Neuron (in vitro differentiated cells): ENCODE measurements around the gene LCN2.
"Not testable (repeated sequence)": the region's sequence is repeated elsewhere in the genome, so short reads cannot be mapped to it uniquely, and the experiment has no call there.

Source experiments
- H2AFZ ChIP-seq: one replicate; pipeline ENCODE4 v1.6.1; 2013; ENCODE audit warnings: low read depth, mild to moderate bottlenecking, inconsistent platforms, low read length, moderate library complexity
- H3K27me3 ChIP-seq: one replicate; pipeline ENCODE4 v1.6.1; 2013; ENCODE audit warnings: low read length; ENCODE audit not compliant: insufficient read depth
- H3K36me3 ChIP-seq: one replicate; pipeline ENCODE4 v1.6.1; 2013; ENCODE audit warnings: low read length; ENCODE audit not compliant: insufficient read depth
- H3K4me1 ChIP-seq: one replicate; pipeline ENCODE4 v1.6.1; 2013; ENCODE audit warnings: low read length; ENCODE audit not compliant: insufficient read depth
- H3K4me3 ChIP-seq: 2 replicates; pipeline ENCODE4 v1.5.1; 2013; ENCODE audit warnings: mild to moderate bottlenecking, low read length, moderate library complexity
- H3K9me3 ChIP-seq: one replicate; pipeline ENCODE4 v1.6.1; 2013; ENCODE audit warnings: low read length

The LCN2 gene

GRCh38 chr9:128127990-128128835, 21.0 kb upstream of the LCN2 start:
- Histone ChIP-seq H3K4me1 (peaks cover 22% of the 10 kb centered on the region), H3K27me3 (no peaks in the 10 kb centered on the region), H3K9me3 (no peaks in the 10 kb centered on the region), H3K4me3 (peak overlapping the region; percentile 95), H3K36me3 (peaks cover 8% of the 10 kb centered on the region), H2AFZ (peak overlapping the region; percentile 99)

- no peaks in the 10 kb centered on the region for H3K27me3 ChIP-seq
- no peaks in the 10 kb centered on the region for H3K9me3 ChIP-seq
- H3K4me1 ChIP-seq = peaks cover 22% of the 10 kb centered on the region
- H2AFZ ChIP-seq = peak overlapping the region; percentile 99
- peaks cover 8% of the 10 kb centered on the region for H3K36me3 ChIP-seq
- H3K4me3 ChIP-seq = peak overlapping the region; percentile 95
Measured at GRCh38 chr9:128128836-128129590, 20.2 kb upstream of the LCN2 start.

GRCh38 chr9:128129976-128130590, 19.2 kb upstream of the LCN2 start:
- not testable (repeated sequence) for H3K27me3 ChIP-seq, H3K9me3 ChIP-seq, H3K4me3 ChIP-seq, H2AFZ ChIP-seq, H3K36me3 ChIP-seq
- H3K4me1 ChIP-seq = peaks cover 22% of the 10 kb centered on the region

- peaks cover 22% of the 10 kb centered on the region for H3K4me1 ChIP-seq
- H3K4me3 ChIP-seq, H3K9me3 ChIP-seq, H2AFZ ChIP-seq, H3K27me3 ChIP-seq, H3K36me3 ChIP-seq: not testable (repeated sequence)
Measured at GRCh38 chr9:128130651-128131050, 18.6 kb upstream of the LCN2 start.

- not testable (repeated sequence) for H3K27me3 ChIP-seq, H2AFZ ChIP-seq, H3K9me3 ChIP-seq, H3K4me3 ChIP-seq, H3K36me3 ChIP-seq
- peaks cover 16% of the 10 kb centered on the region for H3K4me1 ChIP-seq
Measured at GRCh38 chr9:128131346-128131745, 17.9 kb upstream of the LCN2 start.

GRCh38 chr9:128132139-128132538, 17.1 kb upstream of the LCN2 start:
- H3K27me3 ChIP-seq, H3K4me3 ChIP-seq, H3K36me3 ChIP-seq, H3K9me3 ChIP-seq, H2AFZ ChIP-seq: not testable (repeated sequence)
- H3K4me1 ChIP-seq = peaks cover 11% of the 10 kb centered on the region

- not testable (repeated sequence) for H3K36me3 ChIP-seq, H3K9me3 ChIP-seq
Measured at GRCh38 chr9:128135561-128135960, 13.7 kb upstream of the LCN2 start.

GRCh38 chr9:128136816-128137793, 12.1 kb upstream of the LCN2 start:
- no peaks in the 10 kb centered on the region for H3K27me3 ChIP-seq
- no peak overlapping the region for H3K4me3 ChIP-seq
- H3K36me3 ChIP-seq = no peaks in the 10 kb centered on the region
- peaks cover 5% of the 10 kb centered on the region for H3K4me1 ChIP-seq
- H3K9me3 ChIP-seq = no peaks in the 10 kb centered on the region
- no peak overlapping the region for H2AFZ ChIP-seq

More at GRCh38 chr9:128135561-128135960, 13.7 kb upstream of the LCN2 start:
- not testable (repeated sequence) for H3K27me3 ChIP-seq, H3K4me3 ChIP-seq, H2AFZ ChIP-seq
- H3K4me1 ChIP-seq = peaks cover 12% of the 10 kb centered on the region

- Histone ChIP-seq H3K9me3 (no peaks in the 10 kb centered on the region), H3K4me3 (no peak overlapping the region), H3K27me3 (no peaks in the 10 kb centered on the region), H3K4me1 (peaks cover 3% of the 10 kb centered on the region), H3K36me3 (no peaks in the 10 kb centered on the region), H2AFZ (no peak overlapping the region)
Measured at GRCh38 chr9:128138001-128138400, 11.3 kb upstream of the LCN2 start.

- Histone ChIP-seq H3K4me1 (peaks cover 3% of the 10 kb centered on the region), H3K36me3 (no peaks in the 10 kb centered on the region), H3K9me3 (no peaks in the 10 kb centered on the region), H3K4me3 (no peak overlapping the region), H2AFZ (no peak overlapping the region), H3K27me3 (no peaks in the 10 kb centered on the region)
Measured at GRCh38 chr9:128139621-128140020, 9.6 kb upstream of the LCN2 start.

- Histone ChIP-seq H3K4me3 (no peak overlapping the region), H3K4me1 (peaks cover 3% of the 10 kb centered on the region), H2AFZ (no peak overlapping the region), H3K36me3 (no peaks in the 10 kb centered on the region), H3K27me3 (no peaks in the 10 kb centered on the region), H3K9me3 (no peaks in the 10 kb centered on the region)
Measured at GRCh38 chr9:128141604-128142003, 7.6 kb upstream of the LCN2 start.

GRCh38 chr9:128142061-128142460, 7.2 kb upstream of the LCN2 start:
- H3K9me3 ChIP-seq = no peaks in the 10 kb centered on the region
- no peaks in the 10 kb centered on the region for H3K27me3 ChIP-seq
- H3K36me3 ChIP-seq = no peaks in the 10 kb centered on the region
- H3K4me3 ChIP-seq = no peak overlapping the region
- H2AFZ ChIP-seq = no peak overlapping the region
- H3K4me1 ChIP-seq = peaks cover 3% of the 10 kb centered on the region
